Activated effector memory CD4-positive, alpha-beta T cell treated with anti-CD3 and anti-CD28 coated beads, Interleukin-2, amount 50 U/mL, for 16 hours (primary cell): ENCODE data around the gene GTF2F1.
"Not testable (repeated sequence)": the region's sequence is repeated elsewhere in the genome, so short reads cannot be mapped to it uniquely, and the experiment has no call there.

Source experiments
- DNase-seq: peaks from one replicate; pipeline ENCODE4 v3.0.0-alpha.2; 2020

GTF2F1 gene

DNA sequence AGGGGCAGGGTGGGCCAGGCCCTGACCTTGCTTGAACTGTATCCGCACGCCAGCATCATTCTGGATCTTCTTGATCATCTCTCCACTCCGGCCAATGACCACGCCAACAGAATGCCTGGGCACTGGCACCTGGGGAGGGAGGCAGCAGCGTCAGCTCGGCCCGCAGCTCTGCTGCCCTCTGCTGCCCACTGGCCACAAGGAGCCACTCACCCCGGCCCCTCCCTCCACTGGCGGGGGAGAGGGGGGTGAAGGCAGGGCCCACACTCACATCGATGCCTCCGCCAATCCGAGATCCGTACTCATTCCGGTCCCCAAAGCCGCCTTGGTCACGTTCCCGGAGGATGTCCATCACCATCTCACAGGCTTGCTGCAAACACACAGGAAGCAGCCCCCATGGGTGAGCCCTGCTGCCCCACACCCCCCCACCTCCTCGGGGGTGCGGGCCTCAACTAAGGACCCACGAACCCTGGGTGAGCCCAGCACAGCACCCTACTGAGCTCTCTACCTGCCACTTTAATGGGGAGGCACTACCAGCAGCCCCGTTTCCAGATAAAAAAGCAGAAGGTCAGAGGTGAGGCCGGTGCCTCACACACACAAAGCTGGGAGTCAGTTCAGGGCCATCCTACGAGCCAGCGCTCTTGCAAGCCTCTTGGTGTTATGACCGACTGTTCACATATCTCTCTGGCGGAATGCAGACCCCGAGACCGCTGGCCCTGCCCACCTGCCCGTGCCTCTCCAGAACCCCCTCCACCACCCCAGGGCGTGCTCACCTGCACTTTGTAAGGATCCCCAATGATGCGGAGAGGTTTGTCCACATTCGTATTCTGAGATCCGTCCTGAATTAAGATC, 25.0 kb upstream of the GTF2F1 start:
- DNase-seq: no peak

DNA sequence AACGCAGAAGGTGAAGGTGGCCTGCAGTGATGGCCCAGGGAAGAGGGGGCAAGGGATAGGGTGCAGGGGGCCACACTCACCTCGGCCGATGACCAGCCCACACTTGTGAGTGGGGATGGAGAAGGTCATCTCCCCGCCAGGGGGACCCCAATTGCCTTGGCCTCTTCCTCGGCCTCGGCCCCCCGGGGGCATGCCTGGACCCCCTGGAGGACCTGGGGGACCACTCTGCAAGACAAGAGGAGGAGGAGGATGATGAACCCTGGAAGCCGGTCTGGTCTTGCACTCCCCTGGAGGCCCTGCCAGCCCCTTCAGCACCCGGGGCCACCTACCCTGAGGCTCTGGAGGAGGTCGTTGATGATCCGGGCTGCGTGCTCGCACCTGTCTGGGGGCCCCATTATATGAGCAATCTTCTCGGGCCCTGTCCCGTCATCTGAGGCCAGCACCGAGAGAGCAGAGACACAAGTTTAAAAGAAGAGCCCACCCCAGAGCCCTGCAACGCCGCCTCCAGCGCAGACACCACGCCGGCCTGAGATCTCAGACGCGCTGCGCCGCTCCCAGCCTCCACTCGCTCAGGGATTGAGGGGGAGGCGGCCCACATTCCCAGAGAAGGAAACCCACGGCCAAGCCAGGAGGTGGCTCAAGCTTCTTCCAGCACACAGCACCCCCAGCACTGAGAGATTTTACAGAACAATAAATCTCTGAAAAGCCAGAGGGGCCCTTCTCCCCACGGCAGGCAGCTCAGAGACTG, 23.9 kb upstream of the GTF2F1 start:
- no peak for DNase-seq

DNA sequence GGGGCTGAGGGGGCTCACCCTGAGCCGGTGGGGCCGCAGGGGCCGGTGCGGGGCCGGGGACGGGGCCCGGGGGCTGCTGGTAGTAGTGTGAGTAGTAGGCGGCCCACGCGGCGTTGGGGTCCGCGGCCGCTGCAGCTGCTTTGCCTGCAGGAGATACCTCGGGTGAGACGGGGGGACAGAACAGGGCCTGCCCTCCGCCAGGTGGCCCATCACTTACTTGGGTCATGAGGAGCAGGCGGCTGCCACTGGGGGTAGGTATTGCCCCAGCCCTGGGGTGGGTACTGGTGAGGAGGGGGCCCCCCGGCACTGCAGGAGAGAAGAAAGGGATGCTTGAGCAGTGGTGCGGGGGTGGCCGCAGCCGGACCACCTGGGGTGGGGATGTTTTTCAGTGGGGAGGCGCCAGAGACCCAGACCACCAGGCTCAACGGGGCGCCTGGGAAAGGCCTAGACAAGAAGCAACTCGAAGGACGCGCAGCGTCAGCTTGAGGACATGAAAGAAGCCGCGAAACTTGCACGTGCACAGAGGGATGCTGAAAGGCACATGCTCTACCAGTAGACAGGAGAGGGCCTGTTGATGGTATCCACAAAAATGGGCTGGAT, 22.7 kb upstream of the GTF2F1 start:
- no peak for DNase-seq

DNA sequence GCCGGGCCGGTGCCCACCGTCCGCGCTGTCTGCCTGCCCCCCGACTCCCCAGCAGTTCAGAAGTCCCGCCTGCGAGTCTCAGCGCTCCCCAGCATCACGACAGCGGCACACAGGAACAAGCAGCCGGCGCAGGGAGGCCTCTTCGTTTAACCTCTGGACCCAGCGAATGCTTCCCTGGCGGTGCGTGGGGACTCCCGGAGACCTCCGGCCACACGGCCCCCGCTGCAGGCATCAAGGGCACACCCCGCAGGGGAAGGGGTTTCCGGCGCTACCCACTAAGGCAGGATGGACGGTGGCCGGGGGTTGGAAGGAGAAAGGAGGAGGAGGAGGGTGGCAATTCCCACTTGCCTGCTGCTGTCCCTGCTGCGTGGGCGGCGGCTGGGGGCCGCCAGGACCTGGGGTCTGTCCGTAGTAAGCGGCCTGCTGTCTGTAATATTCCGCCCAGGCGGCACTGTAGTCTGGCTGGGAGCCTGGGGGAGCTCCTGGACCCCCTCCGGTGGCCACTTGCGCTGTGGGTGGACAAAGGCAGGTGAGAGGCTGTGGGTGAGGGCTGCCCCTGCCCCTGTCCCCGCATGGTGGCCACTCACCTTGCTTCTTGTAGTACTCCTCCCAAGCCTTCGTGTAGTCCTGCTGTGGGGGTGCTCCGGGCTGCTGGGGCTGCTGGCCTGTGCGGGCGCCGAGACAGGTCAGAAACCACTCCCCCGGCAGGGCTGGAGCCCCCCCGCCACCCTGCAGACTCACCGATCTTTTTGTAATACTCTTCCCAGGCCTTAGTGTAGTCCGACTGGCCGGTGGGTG, 22.0 kb upstream of the GTF2F1 start:
- DNase-seq: no peak

DNA sequence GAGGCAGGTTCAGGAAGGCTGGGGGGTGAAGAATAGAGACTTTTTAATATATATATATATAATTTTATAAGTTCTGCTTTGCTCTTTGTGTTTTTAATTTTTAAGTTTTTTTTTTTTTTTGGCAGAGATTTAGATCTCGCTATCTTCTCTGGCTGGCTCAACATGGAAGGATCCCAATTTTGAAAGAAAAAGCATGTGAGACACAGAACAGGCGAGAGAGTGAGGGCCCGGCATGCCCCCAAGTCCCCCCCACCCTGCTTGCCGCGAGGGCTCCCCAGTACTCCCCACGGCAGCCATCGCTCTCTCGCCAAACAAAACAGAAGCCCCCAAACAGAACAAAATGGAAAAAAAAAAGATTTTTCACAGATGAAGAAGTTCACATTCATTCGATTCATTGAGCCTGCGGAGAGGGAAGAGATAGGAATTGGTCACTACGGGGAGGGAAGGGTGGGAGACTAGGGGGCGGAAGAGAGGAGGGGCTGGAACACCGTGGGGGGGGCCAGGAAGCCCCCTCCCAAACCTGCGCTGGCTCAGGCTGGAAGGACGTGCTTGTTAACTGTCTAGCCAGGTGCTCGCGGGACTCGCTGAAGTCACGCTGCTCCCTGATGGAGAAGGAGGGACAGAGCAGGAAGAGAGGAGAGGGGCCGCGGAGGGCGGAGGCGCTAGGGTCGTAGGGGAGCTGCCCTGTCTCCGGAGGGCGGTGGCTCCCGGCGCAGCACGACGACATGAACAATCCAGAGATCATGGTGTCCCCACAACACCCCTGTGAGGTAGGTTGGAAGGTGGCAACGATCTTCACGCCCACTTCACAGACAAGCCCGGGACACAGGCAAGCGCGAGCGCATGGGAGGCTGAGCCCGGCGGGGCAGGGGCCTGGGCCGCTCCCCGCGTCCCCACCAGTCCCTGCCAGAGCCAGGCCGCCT, 21.0 kb upstream of the GTF2F1 start:
- DNase-seq: no peak

DNA sequence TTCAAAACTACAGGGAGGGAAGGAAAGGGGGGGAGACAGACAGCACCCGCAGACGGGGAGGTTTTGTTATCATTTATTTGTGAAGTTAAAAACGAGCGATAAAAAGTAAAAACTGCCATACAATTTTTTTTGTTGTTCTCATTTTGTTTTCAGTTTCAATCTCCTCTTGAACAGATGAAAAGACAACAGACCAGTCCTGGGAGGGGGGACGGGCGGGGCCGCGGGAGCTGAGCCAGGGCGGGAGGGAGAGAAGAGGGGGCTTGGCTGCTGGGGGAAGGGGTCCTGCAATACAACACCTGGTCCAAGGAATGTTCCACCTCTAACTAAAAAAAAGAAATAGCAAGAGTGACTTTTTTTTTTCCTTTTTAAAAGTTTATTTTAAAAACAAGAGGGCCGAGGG, 20.3 kb upstream of the GTF2F1 start:
- no peak for DNase-seq

DNA sequence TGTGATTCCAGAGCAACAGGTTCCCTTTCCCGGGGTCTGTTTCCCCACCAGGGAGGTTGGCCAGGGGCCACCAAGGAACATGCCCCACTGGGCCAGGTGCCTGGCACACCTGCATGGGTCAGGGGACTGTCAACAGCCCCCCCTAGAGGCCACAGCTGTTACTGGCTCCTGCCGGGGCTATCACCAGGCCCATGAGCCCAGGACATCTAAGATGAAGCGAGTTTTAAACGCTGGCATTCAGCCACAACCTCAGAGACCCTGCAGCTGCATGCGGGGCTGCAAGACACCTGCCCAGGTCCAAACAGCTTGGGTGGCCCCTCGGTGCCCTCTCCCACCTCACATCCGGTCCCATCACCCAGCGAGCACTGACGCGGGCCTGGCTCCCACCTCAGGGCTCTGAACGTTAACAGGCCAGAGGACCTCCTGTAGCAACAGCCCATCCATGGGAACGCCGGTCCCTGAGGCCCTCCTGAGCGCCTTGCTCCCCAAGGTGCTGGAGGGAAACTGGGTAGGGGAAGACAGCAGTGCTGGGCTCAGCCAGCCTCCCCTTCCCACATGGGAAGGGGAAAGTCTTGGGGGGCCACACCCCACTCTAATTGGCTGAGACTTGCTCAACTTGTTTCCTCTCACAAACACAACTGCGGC, 19.6 kb upstream of the GTF2F1 start:
- peak; percentile 81 for DNase-seq

DNA sequence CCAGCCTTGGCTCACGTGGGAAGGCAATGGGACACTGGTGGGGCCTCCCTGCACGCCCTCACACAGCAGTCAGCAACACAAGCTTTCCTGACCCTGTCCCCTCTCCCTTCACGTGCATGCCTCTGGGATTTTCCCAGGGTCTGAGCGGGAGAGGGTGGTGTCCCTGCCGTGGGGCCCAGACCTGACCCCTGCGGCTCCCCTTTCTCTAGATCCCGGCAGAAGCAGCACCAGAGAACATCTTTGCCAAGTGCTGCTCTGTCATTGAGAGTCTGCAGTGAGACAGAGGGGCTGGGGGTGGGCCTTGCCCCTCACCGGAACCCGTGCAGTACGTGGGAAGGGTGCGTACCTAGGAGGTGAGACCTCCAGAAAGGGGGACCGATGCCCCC, 19.1 kb upstream of the GTF2F1 start:
- DNase-seq: no peak

DNA sequence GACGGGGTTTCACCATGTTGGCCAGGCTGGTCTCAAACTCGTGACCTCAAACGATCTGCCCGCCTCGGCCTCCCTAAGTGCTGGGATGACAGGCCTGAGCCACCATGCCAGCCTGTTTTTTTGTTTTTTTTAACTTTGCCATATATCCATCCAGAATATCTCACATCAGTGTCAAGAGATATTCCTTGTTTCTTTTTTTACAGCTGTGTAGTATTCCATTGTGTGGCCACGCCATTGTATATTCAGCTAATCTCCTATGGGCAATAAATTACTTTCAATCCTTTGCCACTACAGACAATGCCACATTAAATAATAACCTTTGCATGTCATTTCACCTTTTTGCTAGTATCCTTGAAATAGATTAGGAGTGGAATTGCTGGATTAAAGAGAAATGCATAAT, 16.4 kb upstream of the GTF2F1 start:
- DNase-seq: no peak

DNA sequence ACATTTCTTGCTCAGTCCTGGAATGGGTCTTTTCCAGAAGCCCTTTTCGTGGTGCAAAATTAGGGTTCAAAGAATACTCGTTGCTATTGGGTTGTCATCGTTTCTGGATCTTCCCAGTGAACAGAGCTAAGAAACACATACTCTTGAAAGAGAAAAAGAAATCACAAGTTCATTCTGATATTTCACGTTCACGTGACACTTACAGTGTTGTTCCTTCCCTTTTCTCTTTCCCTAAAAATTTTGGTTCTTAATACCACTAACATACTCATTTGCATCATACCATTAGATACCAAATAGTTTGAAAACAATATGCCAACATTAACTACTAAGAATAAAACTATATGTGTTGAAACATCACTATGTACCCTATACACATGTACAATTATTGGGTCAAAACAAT, 13.4 kb upstream of the GTF2F1 start:
- no peak for DNase-seq

DNA sequence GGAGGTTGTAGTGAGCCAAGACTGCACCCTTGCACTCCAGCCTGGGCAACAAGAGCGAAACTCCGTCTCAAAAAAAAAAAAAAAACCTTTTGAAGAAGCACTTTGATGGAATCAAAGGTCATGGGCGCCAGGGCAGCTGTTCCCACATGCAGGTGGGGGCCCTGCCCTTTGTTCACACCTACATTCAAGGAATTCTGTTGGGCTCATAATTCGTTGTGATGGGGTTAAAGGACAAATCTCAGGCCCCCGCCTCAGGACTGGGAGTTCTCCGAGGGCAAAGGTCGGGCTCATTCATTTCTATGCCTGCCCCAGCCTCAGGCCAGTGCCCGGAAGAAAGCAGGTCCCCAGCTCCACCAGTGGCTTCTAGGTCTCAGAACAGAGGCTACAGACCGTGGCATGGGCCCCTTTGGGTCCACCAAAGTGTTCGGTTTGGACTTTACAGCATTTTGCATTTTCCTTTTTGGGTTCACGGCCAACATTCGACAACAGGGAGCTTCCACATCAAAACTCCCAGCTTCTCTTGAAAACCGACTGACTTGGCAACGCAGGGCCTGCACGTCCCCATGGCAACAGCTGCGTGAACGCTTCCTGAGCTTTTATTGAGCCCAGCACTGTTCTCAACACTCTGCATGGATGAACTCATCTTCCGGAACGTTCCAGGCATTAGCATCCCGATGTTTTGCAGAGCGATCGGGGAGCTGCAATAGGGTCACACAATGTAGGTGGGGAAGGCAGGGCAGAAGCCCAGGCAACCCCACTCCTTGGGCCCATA, 10.1 kb upstream of the GTF2F1 start:
- no peak for DNase-seq

DNA sequence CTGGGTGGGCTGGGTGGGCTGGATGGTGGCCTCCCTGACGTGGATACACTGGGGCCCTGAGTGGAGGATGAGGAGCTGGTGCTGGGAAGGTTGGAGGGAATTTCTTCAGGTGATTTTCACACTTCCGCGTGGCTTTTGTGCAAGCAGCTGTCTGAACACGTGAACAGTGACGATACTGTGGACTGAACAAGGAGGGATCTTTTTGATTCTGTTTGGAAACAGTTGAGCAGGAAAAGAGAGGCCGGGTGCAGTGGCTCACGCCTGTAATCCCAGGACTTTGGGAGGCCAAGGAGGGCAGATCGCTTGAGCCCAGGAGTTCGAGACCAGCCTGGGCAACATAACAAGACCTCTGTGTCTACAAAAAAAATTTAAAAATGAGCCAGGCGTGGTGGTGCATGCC, 9.1 kb upstream of the GTF2F1 start:
- no peak for DNase-seq

DNA sequence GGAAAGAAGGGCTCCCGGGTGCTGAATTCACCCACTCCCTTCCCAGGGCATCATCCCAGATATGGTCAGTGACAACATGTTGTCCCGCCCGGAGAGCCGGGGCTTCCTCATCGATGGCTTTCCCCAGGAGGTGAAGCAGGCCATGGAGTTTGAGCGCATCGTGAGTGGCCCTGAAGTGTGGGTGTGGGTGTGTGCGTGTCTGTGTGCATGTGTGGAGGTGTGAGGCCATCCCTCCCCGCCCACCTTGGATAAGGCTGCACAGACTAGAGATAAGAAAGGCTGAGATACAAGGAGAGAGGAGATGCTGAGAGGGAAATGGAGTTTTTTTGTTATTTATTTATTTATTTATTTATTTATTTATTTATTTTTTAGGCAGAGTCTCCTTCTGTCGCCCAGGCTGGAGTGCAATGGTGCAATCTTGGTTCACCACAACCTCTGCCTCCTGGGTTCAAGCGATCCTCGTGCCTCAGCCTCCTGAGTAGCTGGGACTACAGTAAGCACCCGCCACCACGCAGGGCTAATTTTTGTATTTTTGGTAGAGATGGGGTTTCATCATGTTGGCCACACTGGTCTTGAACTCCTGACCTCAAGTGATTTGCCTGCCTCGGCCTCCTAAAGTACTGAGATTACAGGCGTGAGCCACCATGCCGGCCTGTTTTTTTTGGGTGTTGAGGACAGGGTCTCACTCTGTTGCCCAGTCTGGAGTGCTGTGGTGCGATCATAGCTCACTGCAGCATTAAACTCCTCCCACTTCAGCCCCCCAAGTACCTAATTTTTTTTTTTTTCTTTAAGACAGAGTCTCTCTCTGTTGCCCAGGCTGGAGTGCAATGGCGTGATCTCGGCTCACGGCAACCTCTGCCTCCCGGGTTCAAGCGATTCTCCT, 7.3 kb upstream of the GTF2F1 start:
- not testable (repeated sequence) for DNase-seq

DNA sequence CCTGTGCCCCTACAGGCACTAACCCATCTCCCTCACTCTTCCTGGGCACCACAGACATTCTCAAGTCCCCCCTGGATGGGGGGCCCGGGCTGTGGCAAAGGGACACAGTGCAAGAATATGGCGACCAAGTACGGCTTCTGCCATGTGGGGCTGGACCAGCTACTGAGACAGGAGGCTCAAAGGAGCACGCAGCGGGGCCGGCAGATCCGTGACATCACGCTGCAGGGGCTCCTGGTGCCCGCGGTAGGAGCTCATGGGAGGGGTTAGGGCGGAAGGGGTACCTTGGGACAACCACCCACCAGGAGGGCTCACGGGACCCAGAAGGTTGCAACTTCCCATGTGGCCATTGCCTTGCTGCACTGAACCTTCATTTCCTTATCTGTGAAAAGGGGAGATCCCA, 3.3 kb upstream of the GTF2F1 start:
- no peak for DNase-seq

DNA sequence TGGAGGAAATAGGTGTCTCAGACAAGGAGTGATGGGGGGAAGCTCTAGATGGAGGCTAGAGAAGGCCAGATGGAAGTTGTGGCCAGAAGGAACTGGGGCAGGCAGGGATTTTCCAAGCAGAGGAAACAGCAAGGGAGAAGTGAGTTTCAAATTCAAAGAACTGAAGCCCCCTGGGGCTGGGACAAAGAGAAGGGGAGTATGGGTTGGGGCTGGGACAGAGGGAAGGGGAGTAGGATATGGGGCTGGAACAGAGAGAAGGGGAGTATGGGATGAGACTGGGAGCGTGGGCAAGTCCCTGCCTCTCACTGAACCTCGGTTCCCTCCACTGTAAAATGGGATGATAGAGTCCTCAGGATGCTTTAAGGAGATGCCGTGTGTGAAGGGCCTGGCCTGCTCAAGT, 1.9 kb upstream of the GTF2F1 start:
- no peak for DNase-seq

DNA sequence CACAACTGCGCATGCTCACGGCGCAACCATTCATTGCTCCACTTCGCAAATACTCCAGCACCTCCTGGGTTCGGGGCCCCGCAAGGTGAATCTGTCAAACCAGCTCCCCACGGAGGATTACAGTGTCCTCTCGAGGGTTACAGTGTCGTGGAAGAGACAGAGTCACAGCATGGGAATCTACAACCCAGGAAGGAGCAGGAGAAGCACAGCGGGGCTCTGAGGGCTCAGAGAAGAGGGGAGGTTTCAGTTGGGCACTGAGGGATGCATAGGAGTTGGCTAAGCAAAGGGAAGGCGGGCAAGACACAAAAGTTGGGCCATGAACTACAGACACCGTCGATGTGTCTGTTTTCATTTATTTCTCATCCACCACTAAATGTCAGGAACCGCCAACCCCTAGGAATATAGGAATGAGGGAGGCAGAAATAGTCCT, 1.0 kb upstream of the GTF2F1 start:
- peak; percentile 89 for DNase-seq

DNA sequence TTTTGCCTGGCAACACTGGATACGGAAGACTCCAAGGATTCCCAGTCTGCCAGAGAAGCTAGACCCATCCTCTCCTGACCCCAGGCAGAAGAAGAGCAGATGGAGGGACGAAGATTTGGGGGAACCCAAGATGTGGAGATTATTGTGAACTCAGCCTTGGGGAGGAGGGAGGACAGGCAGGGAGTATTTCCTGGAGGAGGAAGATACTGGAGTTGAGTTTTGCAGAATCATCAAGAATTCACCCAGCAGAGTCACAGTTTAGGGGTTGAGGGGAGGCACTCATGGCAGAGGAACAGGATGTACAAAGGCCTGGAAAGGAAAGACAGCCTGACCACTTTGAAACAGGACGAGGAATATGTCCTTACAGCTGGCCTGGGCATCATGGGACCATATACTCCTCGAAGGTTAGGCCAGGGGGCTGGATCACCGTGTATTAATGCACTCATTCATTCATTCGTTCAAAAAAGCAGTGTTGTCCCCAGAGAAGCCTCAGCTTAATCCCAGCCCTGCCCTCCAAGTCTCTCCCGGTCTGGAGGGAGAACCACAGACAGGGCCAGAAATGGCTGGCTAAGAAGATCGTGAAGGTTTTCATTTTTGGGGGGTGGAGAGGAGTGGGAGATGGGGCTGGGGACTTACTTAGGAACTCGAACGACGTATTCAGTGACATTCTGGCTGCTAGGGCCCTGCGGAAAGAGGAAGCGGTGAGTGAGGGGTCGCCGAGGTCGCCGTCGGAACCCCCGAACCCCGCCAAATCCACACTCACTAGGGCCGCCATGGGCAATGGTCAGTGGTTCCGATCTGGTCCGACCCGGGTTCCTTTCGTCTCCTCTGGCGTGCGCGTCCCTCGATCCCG, 517 bp downstream of the GTF2F1 start:
- no peak for DNase-seq

DNA sequence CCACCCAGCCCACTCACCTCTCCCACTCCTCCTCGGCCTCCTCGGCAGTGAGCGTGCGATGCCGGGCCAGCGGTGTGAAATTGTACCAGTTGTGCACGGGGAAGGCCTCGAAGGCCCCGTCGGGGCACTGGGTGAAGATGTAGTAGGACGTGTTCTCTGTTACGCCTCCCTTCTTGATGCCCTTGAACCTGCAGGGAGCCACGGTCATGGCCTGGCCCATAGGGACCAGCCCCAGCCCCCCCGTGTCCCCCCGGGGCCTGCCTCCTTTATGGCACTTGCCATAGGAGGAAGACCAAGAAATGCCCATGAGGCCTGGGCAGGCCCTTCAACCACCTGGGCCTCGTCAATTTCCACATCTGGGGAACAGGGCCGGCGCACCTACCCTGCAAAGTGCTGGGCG, 5.6 kb downstream of the GTF2F1 start:
- DNase-seq: no peak

DNA sequence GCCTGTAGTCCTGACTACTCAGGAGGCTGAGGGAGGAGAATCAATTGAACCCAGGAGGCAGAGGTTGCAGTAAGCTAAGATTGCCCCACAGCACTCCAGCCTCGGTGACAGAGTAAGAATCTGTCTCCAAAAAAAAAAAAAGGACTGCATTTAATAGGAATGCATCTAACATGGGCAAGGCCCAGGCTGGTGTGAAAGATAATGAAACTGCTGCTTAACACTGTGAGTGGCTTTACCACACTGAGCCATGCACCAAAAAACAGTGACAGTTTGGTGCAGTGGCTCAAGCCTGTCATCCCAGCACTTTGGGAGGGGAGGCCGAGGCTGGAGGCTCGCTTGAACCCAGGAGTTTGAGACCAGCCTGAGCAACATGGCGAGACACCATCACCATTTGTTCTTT, 8.6 kb downstream of the GTF2F1 start:
- no peak for DNase-seq
